GM19240 (cell line): ENCODE results near the gene KLK4.
"Not testable (repeated sequence)": the region's sequence is repeated elsewhere in the genome, so short reads cannot be mapped to it uniquely, and the experiment has no call there.

ENCODE experiments used
- DNase-seq: peaks from one replicate; pipeline ENCODE4 v3.0.0; 2011; ENCODE audit warnings: low spot score; ENCODE audit not compliant: insufficient read length

The KLK4 gene

DNA sequence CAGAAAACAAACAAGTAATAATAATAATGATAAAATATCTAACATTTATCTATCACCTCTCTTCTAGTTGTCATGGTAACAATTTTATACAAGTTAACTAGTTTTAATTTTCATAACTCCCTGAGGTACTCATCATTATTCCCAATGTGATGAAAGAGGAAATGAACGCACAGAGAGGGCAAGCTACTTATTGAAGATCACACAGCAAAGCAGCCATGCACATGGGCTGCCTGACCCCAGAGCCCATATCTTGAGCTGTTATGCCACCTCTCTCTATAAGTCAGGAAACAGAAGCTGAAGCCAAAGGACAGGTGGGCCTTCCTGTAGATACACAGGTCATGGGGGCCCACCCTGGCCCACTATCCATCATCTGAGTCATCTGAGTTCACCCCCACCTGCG lies 4.9 kb upstream of the KLK4 start:
- DNase-seq: no peak

DNA sequence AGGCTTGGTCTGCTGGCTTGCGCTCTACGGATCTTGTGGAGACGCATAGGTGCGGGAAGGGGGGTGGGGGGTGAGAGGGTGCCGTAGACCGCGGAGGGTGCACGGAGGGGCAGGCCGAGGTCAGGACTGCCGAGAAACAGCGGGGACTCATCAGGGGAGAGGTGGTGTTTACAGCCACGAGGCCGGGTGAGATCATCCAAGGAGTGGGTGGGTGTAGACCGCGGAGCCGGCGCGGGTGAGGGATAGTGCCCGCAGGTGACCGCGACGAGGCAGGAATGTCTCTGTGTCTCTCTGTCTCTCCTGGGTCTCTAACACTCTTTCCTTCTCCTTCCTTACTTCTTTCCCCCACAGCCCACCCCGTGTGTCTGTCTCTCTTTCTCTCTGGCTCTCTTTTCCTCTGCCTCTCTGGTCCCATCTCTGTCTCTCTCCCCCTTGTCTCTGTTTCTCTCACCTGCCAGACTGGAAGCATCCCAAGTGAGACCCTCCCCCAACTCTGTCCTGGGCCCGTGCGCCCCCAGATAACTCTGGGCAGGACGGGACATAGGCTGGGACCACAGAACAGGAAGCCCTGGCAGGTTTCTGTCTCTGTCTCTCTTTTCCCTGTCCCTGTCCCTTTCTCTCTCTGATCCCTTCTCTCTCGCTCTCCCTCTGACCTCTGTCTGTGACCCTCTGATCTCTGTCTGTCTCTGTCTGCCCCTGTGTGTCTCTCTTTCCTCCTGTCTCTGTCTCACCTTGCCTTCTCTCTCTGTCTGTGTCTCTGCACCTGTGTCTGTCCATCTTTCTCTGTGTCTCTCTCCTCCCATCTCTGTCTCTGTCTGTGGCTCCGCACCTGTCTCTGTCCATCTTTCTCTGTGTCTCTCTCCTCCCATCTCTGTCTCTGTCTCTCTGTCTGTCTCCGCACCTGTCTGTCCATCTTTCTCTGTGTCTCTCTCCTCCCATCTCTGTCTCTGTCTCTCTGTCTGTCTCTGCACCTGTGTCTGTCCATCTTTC lies 1.8 kb upstream of the KLK4 start:
- no peak for DNase-seq

- no peak for DNase-seq
Observed at GRCh38 chr19:50912102-50912599, 956 bp upstream of the KLK4 start.

- DNase-seq: no peak
Observed at GRCh38 chr19:50910722-50911121, 473 bp downstream of the KLK4 start.

GRCh38 chr19:50909240-50910070 lies 1.7 kb downstream of the KLK4 start:
- DNase-seq: peak; percentile 45

DNA sequence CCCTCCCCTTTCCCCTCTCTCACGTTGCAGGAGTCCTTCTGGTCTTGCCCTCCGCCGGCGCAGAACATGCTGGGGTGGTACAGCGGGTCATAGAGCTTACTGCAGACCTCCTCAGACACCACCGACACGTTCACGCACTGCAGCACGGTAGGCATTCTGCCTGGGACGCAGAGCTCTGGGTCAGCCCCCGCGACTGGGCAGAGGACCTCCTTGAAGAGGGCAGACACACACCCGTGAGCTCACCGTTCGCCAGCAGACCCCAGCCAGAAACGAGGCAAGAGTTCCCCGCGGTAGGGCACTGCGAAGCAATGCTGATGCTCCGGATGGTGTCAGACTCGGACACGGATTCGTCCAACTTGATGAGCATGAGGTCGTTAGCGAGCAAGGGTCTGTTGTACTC lies 2.9 kb downstream of the KLK4 start:
- DNase-seq: no peak

GRCh38 chr19:50906217-50906616 lies 5.0 kb downstream of the KLK4 start:
- no peak for DNase-seq

GRCh38 chr19:50902640-50903039 lies 8.6 kb downstream of the KLK4 start:
- no peak for DNase-seq

GRCh38 chr19:50899569-50899968 lies 11.6 kb downstream of the KLK4 start:
- DNase-seq: no peak

DNA sequence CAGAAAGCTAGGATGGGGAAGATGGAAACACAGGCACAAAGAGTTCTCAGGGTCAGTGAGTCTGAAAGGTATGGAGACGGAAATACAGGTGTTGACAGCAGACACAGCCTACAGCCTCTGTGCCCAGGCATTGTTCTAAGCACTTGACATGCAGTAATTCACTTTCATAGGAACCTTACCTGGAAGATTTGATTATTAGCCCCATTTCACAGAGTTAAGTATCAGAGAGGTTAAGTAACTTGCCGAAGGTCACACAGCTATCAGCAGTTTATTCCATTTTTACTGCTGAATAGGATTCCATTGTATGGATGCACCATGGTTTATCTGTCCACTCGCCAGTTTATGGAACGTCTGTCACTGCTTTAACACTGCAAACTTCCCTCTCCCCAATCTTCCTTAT lies 13.2 kb downstream of the KLK4 start:
- DNase-seq: no peak

DNA sequence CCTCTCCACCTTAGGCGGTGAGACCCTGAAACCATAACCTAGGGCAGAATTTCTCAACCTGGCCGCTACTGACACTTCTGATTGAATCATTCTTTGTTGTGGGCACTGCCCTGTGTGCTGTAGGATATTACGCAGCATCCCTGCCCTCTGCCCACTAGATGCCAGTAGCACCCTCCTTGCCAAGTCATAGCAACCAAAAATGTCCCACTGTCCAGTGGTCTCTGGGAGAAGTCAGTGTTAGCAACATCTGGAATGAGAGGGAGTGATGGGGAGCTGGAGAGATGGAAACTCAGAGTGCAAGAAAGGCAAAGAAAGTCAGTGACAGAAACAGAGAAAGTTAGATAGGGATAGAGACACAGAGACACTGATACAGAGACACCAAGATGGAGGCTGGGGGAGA lies 13.6 kb downstream of the KLK4 start:
- DNase-seq: no peak

- no peak for DNase-seq
Observed at GRCh38 chr19:50897191-50897607, 14.0 kb downstream of the KLK4 start.

DNA sequence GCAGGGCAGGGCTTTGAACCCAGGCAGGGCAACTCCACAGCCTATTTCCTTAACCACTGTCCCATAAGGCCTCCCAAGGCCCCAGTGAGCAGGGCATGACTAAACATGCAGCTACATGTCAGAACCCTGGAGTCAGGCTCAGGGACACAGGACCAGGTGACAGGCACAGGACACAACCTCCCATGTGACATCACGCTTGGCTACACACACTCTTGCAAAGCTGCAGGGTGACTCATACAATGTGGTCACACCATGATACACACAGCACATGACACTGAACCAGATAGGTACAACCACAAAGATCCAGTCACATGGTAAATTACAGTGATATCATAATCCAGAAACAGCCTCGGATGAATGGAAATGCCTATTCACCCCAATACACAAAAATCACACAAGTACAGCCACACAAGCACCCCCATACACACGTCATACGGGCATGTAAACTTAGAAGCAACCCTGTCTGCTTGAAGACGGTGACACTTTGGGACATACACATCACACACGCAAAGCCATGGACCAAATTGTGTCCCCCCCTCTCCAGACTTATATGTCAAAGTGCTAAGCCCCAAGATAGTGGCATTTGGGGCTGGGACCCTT lies 14.5 kb downstream of the KLK4 start:
- DNase-seq: peak; percentile 61

- DNase-seq: not testable (repeated sequence)
Observed at GRCh38 chr19:50896089-50896590, 15.1 kb downstream of the KLK4 start.

- DNase-seq: no peak
Observed at GRCh38 chr19:50894478-50895356, 16.5 kb downstream of the KLK4 start.

DNA sequence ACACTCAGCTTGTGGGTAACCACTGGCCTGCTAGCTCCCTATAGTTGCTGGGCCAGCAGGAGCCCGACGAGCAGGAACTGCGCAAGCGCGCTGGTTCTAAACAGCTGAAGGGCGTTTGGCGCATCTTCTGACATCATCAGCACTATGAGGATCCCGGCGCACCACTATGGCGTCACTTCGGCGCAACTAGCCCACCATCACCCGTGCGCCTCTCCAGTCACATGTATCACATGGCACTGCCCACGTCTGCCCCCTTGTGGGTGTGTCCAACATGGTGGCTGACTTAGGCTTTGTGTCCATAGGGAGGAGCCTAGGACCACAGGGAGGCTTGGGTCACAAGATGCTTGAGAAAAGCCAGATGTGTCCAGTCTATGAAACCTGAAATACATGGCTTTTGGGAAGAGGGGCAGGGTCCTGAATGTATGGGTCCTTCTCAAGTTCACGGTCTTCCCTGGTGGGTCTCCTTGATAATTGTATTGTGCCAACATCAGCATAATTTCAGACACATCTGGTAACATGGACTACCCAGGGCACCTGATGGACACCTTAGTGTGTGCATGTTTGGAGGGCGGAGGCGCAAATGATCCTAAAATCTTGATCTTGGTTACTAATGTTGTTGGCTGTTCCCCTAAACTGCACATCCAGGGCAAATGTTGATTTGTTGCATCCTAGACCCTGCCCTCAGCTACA lies 18.0 kb downstream of the KLK4 start:
- no peak for DNase-seq

GRCh38 chr19:50891253-50891625 lies 20.0 kb downstream of the KLK4 start:
- DNase-seq: no peak

DNA sequence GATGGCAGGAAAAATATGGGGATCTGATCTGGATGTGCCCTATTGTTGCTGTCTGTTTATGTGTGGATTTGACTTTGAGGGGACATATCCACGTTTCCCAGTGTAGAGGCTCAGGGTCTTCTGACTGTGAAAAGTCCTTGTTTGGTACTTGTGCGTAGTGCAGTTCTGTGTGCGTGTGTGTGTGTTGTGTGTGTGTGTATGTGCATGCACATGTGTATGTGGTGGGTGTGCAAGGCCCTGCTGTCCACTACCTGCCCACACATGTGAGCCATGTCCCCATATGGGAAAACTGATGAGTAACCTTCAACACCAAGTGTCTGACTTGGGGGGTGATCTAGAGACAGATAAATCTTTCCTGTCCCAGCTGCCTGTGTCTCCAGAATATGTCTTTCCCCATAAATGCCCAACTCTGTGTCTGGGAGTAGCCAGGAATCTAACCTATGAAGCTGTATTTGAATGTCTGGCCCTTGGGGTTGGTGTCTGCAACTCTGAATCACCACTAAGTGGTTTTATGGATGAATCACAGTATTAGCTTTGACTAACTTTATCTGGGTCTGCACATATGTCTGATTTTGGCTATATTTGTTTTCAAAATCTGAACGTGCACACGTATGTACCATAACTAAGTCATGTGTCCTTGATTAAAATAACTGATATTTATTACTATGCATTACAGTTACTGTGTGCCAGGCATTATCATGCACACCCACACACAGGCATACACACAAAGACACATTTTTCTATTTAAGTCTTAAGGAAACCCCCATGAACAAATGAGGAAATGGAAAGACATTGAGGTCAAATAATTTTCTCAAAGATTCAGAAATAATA lies 20.6 kb downstream of the KLK4 start:
- no peak for DNase-seq

- DNase-seq: no peak
Observed at GRCh38 chr19:50889638-50890037, 21.6 kb downstream of the KLK4 start.
